Naive thymus-derived CD4-positive, alpha-beta T cell (primary cell): ENCODE data around the gene SENP8. TPM values are rescaled to one million over a fixed set of nuclear protein-coding genes. Genes with fewer than 3 reads are reported as not detected.
A peak's percentile ranks its signal among the peaks of the same experiment; 100 is the strongest.
"Not testable (repeated sequence)": the region's sequence is repeated elsewhere in the genome, so short reads cannot be mapped to it uniquely, and the experiment has no call there.

Source experiments
- ATAC-seq: fragments of 150-1000 bp; cut with Tn5 transposase; 2 replicates; pipeline ENCODE4 v1.10.0; 2021; ENCODE audit warnings: mild to moderate bottlenecking, moderate library complexity
- CTCF ChIA-PET: fragments of 350-600 bp; sonication (Branson Sonifier 250); formaldehyde crosslinking; loops from one replicate; lab custom pipeline; 2021; ENCODE audit warnings: antibody characterized with exemption; lab: Charles Lee
- POLR2A ChIA-PET: fragments of 350-600 bp; sonication (Branson Sonifier 250); formaldehyde crosslinking; loops from one replicate; lab custom pipeline; 2021; ENCODE audit warnings: antibody characterized with exemption, inconsistent platforms; lab: Charles Lee
- DNase-seq, 9 donors: peaks; one replicate each; pipeline versions ENCODE4 v3.0.0 to v3.0.0-alpha.2; 2020 to 2022; ENCODE audit warnings: mixed read lengths in 1 of 9
- H3K27ac ChIP-seq: one replicate; pipeline ENCODE4 v1.7.0; 2013; ENCODE audit warnings: mild to moderate bottlenecking, low read depth, low read length, moderate library complexity
- H3K27me3 ChIP-seq, 2 donors: one replicate each; pipeline ENCODE4 v1.7.0; 2013; ENCODE audit warnings: low read length in 2 of 2, mild to moderate bottlenecking in 2 of 2, moderate library complexity in 2 of 2; ENCODE audit not compliant: control insufficient read depth in 2 of 2, insufficient read depth in 2 of 2
- H3K36me3 ChIP-seq, 3 experiments: 1 replicate in 2 of 3; 2 replicates in 1 of 3; pipeline ENCODE4 v1.7.0; 2013; ENCODE audit warnings: low read length in 3 of 3, mild to moderate bottlenecking in 3 of 3, moderate library complexity in 1 of 3; ENCODE audit not compliant: insufficient read depth in 3 of 3, control insufficient read depth in 2 of 3
- H3K4me1 ChIP-seq, 2 donors: one replicate each; pipeline ENCODE4 v1.7.0; 2013; ENCODE audit warnings: low read length in 2 of 2, mild to moderate bottlenecking in 2 of 2, moderate library complexity in 1 of 2; ENCODE audit not compliant: control insufficient read depth in 2 of 2, insufficient read depth in 2 of 2
- H3K4me3 ChIP-seq: 2 replicates; pipeline ENCODE4 v1.7.0; 2013; ENCODE audit warnings: mild to moderate bottlenecking, low read length
- H3K9me3 ChIP-seq, 3 experiments: 1 replicate in 2 of 3; 2 replicates in 1 of 3; pipeline ENCODE4 v1.7.0; 2013; ENCODE audit warnings: low read length in 3 of 3; ENCODE audit not compliant: control insufficient read depth in 2 of 3
- H3K27ac Mint-ChIP-seq, 9 donors: one replicate each; pipeline ENCODE4 v1.8.0; 2020 to 2022; ENCODE audit warnings: mixed read lengths in 9 of 9, mild to moderate bottlenecking in 8 of 9, moderate library complexity in 5 of 9, inconsistent platforms in 2 of 9
- H3K27me3 Mint-ChIP-seq, 5 donors: one replicate each; pipeline ENCODE4 v1.8.0; 2021 to 2022; ENCODE audit warnings: mixed read lengths in 5 of 5, mild to moderate bottlenecking in 1 of 5
- H3K36me3 Mint-ChIP-seq, 5 donors: one replicate each; pipeline ENCODE4 v1.8.0; 2020 to 2022; ENCODE audit warnings: mixed read lengths in 5 of 5, mild to moderate bottlenecking in 3 of 5, inconsistent platforms in 1 of 5
- H3K4me1 Mint-ChIP-seq, 7 donors: one replicate each; pipeline ENCODE4 v1.8.0; 2020 to 2022; ENCODE audit warnings: mixed read lengths in 7 of 7, mild to moderate bottlenecking in 3 of 7, inconsistent platforms in 1 of 7
- H3K4me3 Mint-ChIP-seq, 10 donors: one replicate each; pipeline ENCODE4 v1.8.0; 2020 to 2022; ENCODE audit warnings: mild to moderate bottlenecking in 10 of 10, mixed read lengths in 10 of 10, moderate library complexity in 6 of 10, inconsistent platforms in 2 of 10
- H3K9me3 Mint-ChIP-seq, 11 donors: one replicate each; pipeline ENCODE4 v1.8.0; 2020 to 2022; ENCODE audit warnings: mixed read lengths in 11 of 11, mild to moderate bottlenecking in 4 of 11, inconsistent platforms in 1 of 11, moderate library complexity in 1 of 11
- intact Hi-C, 2 donors: fragments of 100-400 bp; cut with micrococcal nuclease; formaldehyde crosslinking; loops; one replicate each; pipeline ENCODE4 v1.15.1; 2023
- polyA plus RNA-seq, 2 donors: library from polyadenylated mRNA; unstranded; fragments of 300-500 nt; fragmentation: Illumina TruSeq; gene quantifications; one replicate each; pipeline ENCODE4 v1.2.3, GENCODE V29; 2021
- total RNA-seq, 6 experiments: library from RNA in 5 of 6; stranded (reverse) in 5 of 6; gene quantifications; 1 replicate in 5 of 6; 2 replicates in 1 of 6; pipeline ENCODE4 v1.2.3 and lab custom pipeline; 2021 to 2026

The SENP8 gene
- total RNA-seq: 1 to 10 TPM in 3 of 5 experiments, under 1 TPM in 2; 0.34 to 1.6 (median 1.4) TPM
- 1 to 10 TPM; 1.2 TPM for polyA plus RNA-seq
- total RNA-seq (lab: John Stamatoyannopoulos, UW): 1.2 reads per million

GRCh38 chr15:72118017-72118978 is at the start of gene SENP8, which contains the start of gene MYO9A:
Gene SENP8 (plus strand): TSS chr15:72118403. CDS start chr15:72139624, 21,221 bp downstream.
Gene MYO9A (minus strand): TSS chr15:72118150. CDS start chr15:72046563, 71,587 bp downstream.
- Histone ChIP-seq H3K9me3 (no peaks in the 10 kb centered on the region), H3K27ac (peak within 1 kb of the TSS; percentile 94), H3K27me3 (no peaks in the 10 kb centered on the region), H3K36me3 (peaks cover 0 to 7% (median 0%) of the 10 kb centered on the region in 3 experiments), H3K4me3 (peak within 1 kb of the TSS; percentile 86), H3K4me1 (peaks cover 7 to 11% of the 10 kb centered on the region in 2 donors)
- no peaks in the 10 kb centered on the region for H3K9me3 Mint-ChIP-seq
- ChIA-PET POLR2A (interaction anchor here (0.7 to 0.9 kb wide), 3 partner anchors 110 to 113 kb away, joined by 3 read pairs; no protein-coding TSS in a partner anchor), CTCF (no interaction called here)
- peaks cover 23 to 50% (median 42%) of the 10 kb centered on the region in 7 donors for H3K4me1 Mint-ChIP-seq
- peaks cover 0 to 21% (median 0%) of the 10 kb centered on the region in 5 donors for H3K27me3 Mint-ChIP-seq
- no peaks in the 10 kb centered on the region for H3K36me3 Mint-ChIP-seq
- H3K4me3 Mint-ChIP-seq: peak within 1 kb of the TSS; percentile 89 to 99 (median 97)
- intact Hi-C loops: loop anchor here (1.0 to 10.0 kb wide), 9 partner anchors 77 to 935 kb away; partner anchors contain the start of genes PARP6 (in 2 of the 2), PKM (in 2 of the 2), ADPGK (in 1 of the 2) and CELF6 (in 1 of the 2)
- DNase-seq (peak; percentile 93 to 99 (median 98)), ATAC-seq (peak; percentile 90)
- H3K27ac Mint-ChIP-seq: peak within 1 kb of the TSS; percentile 81 to 99 (median 99)

DNA sequence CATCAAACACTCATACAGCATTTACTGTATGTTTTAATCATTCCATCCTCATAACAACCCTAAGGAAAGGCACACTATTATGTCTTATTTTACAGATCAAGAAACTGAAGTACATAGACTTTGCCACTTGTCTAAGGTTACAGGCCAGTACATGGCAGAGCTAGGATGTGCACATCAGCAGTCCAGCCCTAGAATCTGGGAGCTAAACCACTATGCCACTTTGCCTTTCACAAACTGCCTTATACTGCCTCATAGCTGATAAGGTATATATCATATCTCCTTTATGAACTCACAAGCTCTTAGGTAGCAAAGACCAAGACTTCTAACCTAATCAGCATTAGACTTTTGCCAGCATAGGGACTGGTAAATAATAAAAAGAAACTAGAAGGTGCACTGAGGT is 49.3 kb upstream of the SENP8 start:
- CTCF ChIA-PET: no interaction called here
- H3K4me3 Mint-ChIP-seq: no peak overlapping the region
- no peaks in the 10 kb centered on the region for H3K9me3 ChIP-seq
- no peak overlapping the region for H3K27ac ChIP-seq
- POLR2A ChIA-PET: no interaction called here
- DNase-seq (no peak), ATAC-seq (no peak)
- H3K9me3 Mint-ChIP-seq: peaks cover 0 to 4% (median 0%) of the 10 kb centered on the region in 11 donors
- no peaks in the 10 kb centered on the region for H3K27me3 ChIP-seq
- H3K27me3 Mint-ChIP-seq: no peaks in the 10 kb centered on the region
- H3K4me3 ChIP-seq: no peak overlapping the region
- no peaks in the 10 kb centered on the region for H3K4me1 ChIP-seq
- peaks cover 0 to 22% (median 14%) of the 10 kb centered on the region in 5 donors for H3K36me3 Mint-ChIP-seq
- H3K4me1 Mint-ChIP-seq: peaks cover 0 to 25% (median 19%) of the 10 kb centered on the region in 7 donors
- no peaks in the 10 kb centered on the region for H3K36me3 ChIP-seq
- intact Hi-C loops: no loop called here
- no peak overlapping the region for H3K27ac Mint-ChIP-seq

DNA sequence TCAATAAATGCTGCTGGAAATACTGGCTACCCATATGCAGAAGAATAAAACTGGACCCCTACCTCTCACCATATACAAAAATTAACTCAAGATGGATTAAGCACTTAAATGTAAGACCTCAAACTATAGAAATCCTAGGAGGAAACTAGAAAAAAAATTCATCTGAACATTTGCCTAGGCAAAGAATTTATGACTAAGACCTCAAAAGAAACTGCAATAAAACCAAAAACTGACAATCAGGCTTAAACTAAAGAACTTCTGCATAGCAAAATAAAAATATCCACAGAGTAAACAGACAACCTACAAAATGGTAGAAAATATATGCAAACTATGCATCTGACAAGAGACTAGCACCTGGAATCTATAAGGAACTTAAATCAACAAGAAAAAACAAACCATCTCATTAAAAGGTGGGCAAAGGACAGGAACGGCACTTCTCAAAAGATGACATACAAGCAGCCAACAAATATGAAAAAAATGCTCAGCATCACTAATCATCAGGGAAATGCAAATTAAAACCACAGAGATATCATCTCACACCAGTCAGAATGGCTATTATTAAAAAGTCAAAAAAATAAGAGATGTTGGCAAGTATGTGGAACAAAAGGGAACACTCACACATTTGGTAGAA is 47.3 kb upstream of the SENP8 start:
- H3K4me3 ChIP-seq: no peak overlapping the region
- peaks cover 0 to 19% (median 4%) of the 10 kb centered on the region in 5 donors for H3K36me3 Mint-ChIP-seq
- no peaks in the 10 kb centered on the region for H3K4me1 ChIP-seq
- ChIA-PET POLR2A (no interaction called here), CTCF (no interaction called here)
- H3K27ac ChIP-seq: no peak overlapping the region
- no peak for DNase-seq
- peak overlapping the region in 1 of 10 donors; percentile 5 for H3K4me3 Mint-ChIP-seq
- ATAC-seq: no peak
- peak overlapping the region in 1 of 9 donors; percentile 7 for H3K27ac Mint-ChIP-seq
- H3K4me1 Mint-ChIP-seq: peaks cover 0 to 33% (median 30%) of the 10 kb centered on the region in 7 donors
- H3K9me3 Mint-ChIP-seq: peaks cover 0 to 4% (median 0%) of the 10 kb centered on the region in 11 donors
- no peaks in the 10 kb centered on the region for H3K36me3 ChIP-seq
- H3K27me3 Mint-ChIP-seq: no peaks in the 10 kb centered on the region
- no peaks in the 10 kb centered on the region for H3K9me3 ChIP-seq
- intact Hi-C loops: no loop called here
- H3K27me3 ChIP-seq: no peaks in the 10 kb centered on the region

DNA sequence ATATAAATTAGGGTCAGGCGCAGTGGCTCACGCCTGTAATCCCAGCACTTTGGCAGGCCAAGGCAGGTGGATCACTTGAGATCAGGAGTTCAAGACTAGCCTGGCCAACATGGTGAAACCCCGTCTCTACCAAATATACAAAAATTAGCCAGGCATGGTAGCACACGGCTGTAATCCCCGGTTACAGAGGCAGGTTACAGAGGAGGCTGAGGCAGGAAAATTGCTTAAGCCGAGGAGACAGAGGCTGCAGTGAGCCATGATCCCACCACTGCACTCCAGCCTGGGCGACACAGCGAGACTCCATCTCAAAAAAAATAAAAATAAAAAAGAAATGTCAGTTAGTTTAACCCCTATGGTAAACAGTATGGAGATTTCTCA is 46.8 kb upstream of the SENP8 start:
- H3K27ac ChIP-seq, H3K4me1 ChIP-seq, POLR2A ChIA-PET, H3K36me3 ChIP-seq, H3K4me3 Mint-ChIP-seq, H3K4me3 ChIP-seq, H3K27me3 ChIP-seq, H3K9me3 Mint-ChIP-seq, CTCF ChIA-PET, H3K9me3 ChIP-seq, H3K27me3 Mint-ChIP-seq, intact Hi-C loops, DNase-seq, ATAC-seq, H3K27ac Mint-ChIP-seq: not testable (repeated sequence)
- Mint-ChIP-seq H3K4me1 (peaks cover 0 to 35% (median 31%) of the 10 kb centered on the region in 7 donors), H3K36me3 (peaks cover 0 to 19% (median 5%) of the 10 kb centered on the region in 5 donors)

DNA sequence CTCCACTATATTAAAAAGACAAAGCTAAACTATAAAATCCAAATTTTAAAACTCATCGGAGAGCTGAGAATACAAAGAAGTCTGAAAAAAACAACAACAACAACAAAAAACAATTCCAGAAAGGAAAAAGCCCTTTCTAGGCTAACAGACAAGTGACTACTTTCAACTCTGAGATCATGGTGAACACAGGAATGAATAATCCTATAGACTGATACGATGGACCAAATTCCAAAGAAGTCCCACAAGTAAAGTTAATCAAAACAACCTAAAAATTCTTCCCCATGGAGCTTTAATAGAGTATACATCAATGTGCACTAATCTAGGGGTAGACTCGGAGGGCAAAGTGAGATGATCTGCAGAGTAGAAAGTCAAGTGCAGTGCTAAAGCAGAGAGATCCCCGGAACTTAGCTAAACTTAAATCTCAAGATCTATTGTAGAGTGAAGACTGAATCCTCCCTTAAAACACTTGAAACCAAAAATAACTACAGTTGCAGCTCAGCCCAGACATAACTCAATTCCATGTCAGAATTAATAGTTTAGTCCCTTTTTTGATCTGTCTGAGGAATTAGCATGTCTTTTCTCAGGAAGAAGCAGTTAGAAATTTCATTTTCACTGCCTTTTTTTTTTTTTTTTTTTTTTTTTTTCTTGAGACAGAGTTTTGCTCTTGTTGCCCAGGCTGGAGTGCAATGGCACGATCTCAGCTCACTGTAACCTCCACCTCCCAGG is 43.7 kb upstream of the SENP8 start:
- POLR2A ChIA-PET: no interaction called here
- Mint-ChIP-seq H3K4me3 (no peak overlapping the region), H3K27ac (no peak overlapping the region), H3K9me3 (peaks cover 0 to 4% (median 0%) of the 10 kb centered on the region in 11 donors), H3K36me3 (peaks cover 0 to 28% (median 11%) of the 10 kb centered on the region in 5 donors), H3K4me1 (peaks cover 4 to 49% (median 39%) of the 10 kb centered on the region in 7 donors), H3K27me3 (no peaks in the 10 kb centered on the region)
- no peaks in the 10 kb centered on the region for H3K9me3 ChIP-seq
- DNase-seq (no peak), ATAC-seq (no peak)
- intact Hi-C loops: no loop called here
- no peaks in the 10 kb centered on the region for H3K4me1 ChIP-seq
- H3K27me3 ChIP-seq: no peaks in the 10 kb centered on the region
- H3K36me3 ChIP-seq: no peaks in the 10 kb centered on the region
- H3K4me3 ChIP-seq: no peak overlapping the region
- CTCF ChIA-PET: no interaction called here
- H3K27ac ChIP-seq: no peak overlapping the region

GRCh38 chr15:72077950-72078349 is 40.3 kb upstream of the SENP8 start:
- ChIA-PET CTCF (no interaction called here), POLR2A (no interaction called here)
- no peaks in the 10 kb centered on the region for H3K27me3 ChIP-seq
- H3K27ac Mint-ChIP-seq: no peak overlapping the region
- ATAC-seq (no peak), DNase-seq (no peak)
- no peak overlapping the region for H3K4me3 Mint-ChIP-seq
- no peak overlapping the region for H3K27ac ChIP-seq
- H3K27me3 Mint-ChIP-seq: no peaks in the 10 kb centered on the region
- no peak overlapping the region for H3K4me3 ChIP-seq
- no peaks in the 10 kb centered on the region for H3K9me3 ChIP-seq
- peaks cover 0 to 7% (median 2%) of the 10 kb centered on the region in 11 donors for H3K9me3 Mint-ChIP-seq
- intact Hi-C loops: no loop called here
- peaks cover 0 to 20% (median 1%) of the 10 kb centered on the region in 5 donors for H3K36me3 Mint-ChIP-seq
- H3K4me1 Mint-ChIP-seq: peaks cover 4 to 51% (median 32%) of the 10 kb centered on the region in 7 donors
- H3K36me3 ChIP-seq: no peaks in the 10 kb centered on the region
- no peaks in the 10 kb centered on the region for H3K4me1 ChIP-seq
